ENCODE results near the gene PDXK. TPM values are rescaled to one million over a fixed set of nuclear protein-coding genes. Genes with fewer than 3 reads are reported as not detected.

Gene PDXK
- total and polyA plus RNA-seq, 2 donors (not counting 3 experiments of a cell fraction or from before 2014, with no cell fraction given), result 44.2 to 59.1 TPM

- no peak overlapping the region for H2AFZ ChIP-seq (ENCODE audit: low read depth, low read length)
- no peaks in the 10 kb centered on the region for H3K27me3 ChIP-seq (ENCODE audit: control insufficient read depth in 2 of 2, insufficient read depth in 2 of 2, low read length in 2 of 2)
- DNase-seq (ENCODE audit: low read depth, low spot score) (no peak), FAIRE-seq (no peak)
- peaks cover 7% of the 10 kb centered on the region for H3K4me1 ChIP-seq (ENCODE audit: control insufficient read depth, extremely low read depth, insufficient read depth, low read length)
- POLR2A ChIA-PET, result no interaction called here
- no peak overlapping the region for H3K9ac ChIP-seq (replicated peaks; ENCODE audit: extremely low read depth, insufficient read depth, low read length)
- H3K4me3 ChIP-seq (replicated peaks in 1 of 3; ENCODE audit: insufficient read depth in 1 of 3, low read depth in 1 of 3, low read length in 3 of 3), result no peak overlapping the region
- TF ChIP-seq EZH2 (IDR thresholded peaks at IDR 0.05; ENCODE audit: borderline replicate concordance, low read depth, low read length, severe bottlenecking) (no peak), JUN (IDR thresholded peaks at IDR 0.05; ENCODE audit: borderline replicate concordance, insufficient read depth, insufficient read length, low read depth) (no peak), MAX (IDR thresholded peaks at IDR 0.05; ENCODE audit: insufficient read depth, insufficient read length) (no peak), GATA2 (IDR thresholded peaks at IDR 0.05; ENCODE audit: insufficient read depth, insufficient read length, low read depth, low read length) (no peak), POLR2A (IDR thresholded peaks at IDR 0.05; ENCODE audit: low read depth, low read length) (no peak), MYC (IDR thresholded peaks at IDR 0.05; ENCODE audit: low read depth, low read length) (no peak), CTCF (IDR thresholded peaks at IDR 0.05; ENCODE audit: extremely low read depth in 1 of 2, insufficient read depth in 1 of 2, low read depth in 1 of 2, low read length in 2 of 2) (no peak), FOS (IDR thresholded peaks at IDR 0.05; ENCODE audit: borderline replicate concordance, insufficient read depth, low read length) (no peak), POLR2AphosphoS5 (IDR thresholded peaks at IDR 0.05; ENCODE audit: insufficient read depth, low read depth, low read length) (no peak)
- no peaks in the 10 kb centered on the region for H3K9me3 ChIP-seq (replicated peaks; ENCODE audit: control insufficient read depth, insufficient read depth, low read length)
- CTCF ChIA-PET, result interaction anchor here (0.9 kb wide), 1 partner anchor 20 kb away, joined by 3 read pairs; no protein-coding TSS in a partner anchor
- H4K20me1 ChIP-seq (replicated peaks; ENCODE audit: control insufficient read depth, extremely low read depth, insufficient read depth, low read length), result no peaks in the 10 kb centered on the region
- BruUV-seq (replicated peaks), result no TSS peak
- H3K36me3 ChIP-seq (ENCODE audit: control insufficient read depth in 2 of 2, extremely low read depth in 1 of 2, insufficient read depth in 2 of 2, low read length in 2 of 2), result peaks cover 3 to 10% of the 10 kb centered on the region in 2 experiments
- no peaks in the 10 kb centered on the region for H3K9me1 ChIP-seq (replicated peaks; ENCODE audit: control insufficient read depth, extremely low read depth, insufficient read depth, low read length)
- dilution Hi-C loops (cut with MboI; ENCODE audit: extremely low pct_ligation_motif_present, low sequenced_read_pairs) (no loop called here), intact Hi-C loops (cut with micrococcal nuclease) (no loop called here)
- no peak overlapping the region for H3K4me2 ChIP-seq (ENCODE audit: insufficient read depth, low read length)
- no peak overlapping the region for H3K27ac ChIP-seq (ENCODE audit: insufficient read depth, low read depth, low read length)
- peaks cover 3% of the 10 kb centered on the region for H3K79me2 ChIP-seq (ENCODE audit: control insufficient read depth, insufficient read depth, low read length)
These were observed 50.5 kb downstream of the PDXK start for GRCh38 chr21:43769325-43769958.

Measured in endothelial cell of umbilical vein (primary cell).